ENCODE measurements around the gene LPIN3. TPM values are rescaled to one million over a fixed set of nuclear protein-coding genes. Genes with fewer than 3 reads are reported as not detected.

The LPIN3 gene
- total RNA-seq, 2 donors from 2014 or later: 28.7 to 29.6 TPM

- Histone ChIP-seq H3K36me3 (no peaks in the 10 kb centered on the region), H3K27ac (no peak overlapping the region), H3K9me3 (no peaks in the 10 kb centered on the region), H3K27me3 (replicated peaks; ENCODE audit: insufficient read depth) (no peaks in the 10 kb centered on the region), H3K4me1 (ENCODE audit: control insufficient read depth in 1 of 2, low read depth in 2 of 2) (no peaks in the 10 kb centered on the region), H3K4me3 (no peak overlapping the region)
- DNase-seq (ENCODE audit: low spot score) (no peak), ATAC-seq (ENCODE audit: insufficient number of reproducible peaks, low FRiP score, low read depth) (no peak)
- no peak for TF ChIP-seq CTCF (IDR thresholded peaks at IDR 0.05)
Measured at GRCh38 chr20:41373251-41373783, 32.7 kb downstream of the LPIN3 start.

GRCh38 chr20:41373931-41374920, 33.6 kb downstream of the LPIN3 start:
- DNase-seq (ENCODE audit: low spot score) (no peak), ATAC-seq (ENCODE audit: insufficient number of reproducible peaks, low FRiP score, low read depth) (no peak)
- H3K27me3 ChIP-seq (replicated peaks; ENCODE audit: insufficient read depth): no peaks in the 10 kb centered on the region
- no peak for TF ChIP-seq CTCF (IDR thresholded peaks at IDR 0.05)
- H3K4me3 ChIP-seq: no peak overlapping the region
- no peaks in the 10 kb centered on the region for H3K4me1 ChIP-seq (ENCODE audit: control insufficient read depth in 1 of 2, low read depth in 2 of 2)
- H3K36me3 ChIP-seq: no peaks in the 10 kb centered on the region
- H3K9me3 ChIP-seq: no peaks in the 10 kb centered on the region
- H3K27ac ChIP-seq: no peak overlapping the region

- Histone ChIP-seq H3K27ac (no peak overlapping the region), H3K4me1 (ENCODE audit: control insufficient read depth in 1 of 2, low read depth in 2 of 2) (no peaks in the 10 kb centered on the region), H3K4me3 (no peak overlapping the region), H3K27me3 (replicated peaks; ENCODE audit: insufficient read depth) (no peaks in the 10 kb centered on the region), H3K9me3 (no peaks in the 10 kb centered on the region), H3K36me3 (no peaks in the 10 kb centered on the region)
- TF ChIP-seq CTCF (IDR thresholded peaks at IDR 0.05): no peak
- no peak for DNase-seq (ENCODE audit: low spot score)
- no peak for ATAC-seq (ENCODE audit: insufficient number of reproducible peaks, low FRiP score, low read depth)
Measured at GRCh38 chr20:41375846-41376245, 35.2 kb downstream of the LPIN3 start.

- TF ChIP-seq CTCF (IDR thresholded peaks at IDR 0.05): no peak
- ATAC-seq (ENCODE audit: insufficient number of reproducible peaks, low FRiP score, low read depth) (no peak), DNase-seq (ENCODE audit: low spot score) (no peak)
- no peaks in the 10 kb centered on the region for H3K4me1 ChIP-seq (ENCODE audit: control insufficient read depth in 1 of 2, low read depth in 2 of 2)
- no peaks in the 10 kb centered on the region for H3K9me3 ChIP-seq
- no peak overlapping the region for H3K27ac ChIP-seq
- H3K36me3 ChIP-seq: no peaks in the 10 kb centered on the region
- no peaks in the 10 kb centered on the region for H3K27me3 ChIP-seq (replicated peaks; ENCODE audit: insufficient read depth)
- no peak overlapping the region for H3K4me3 ChIP-seq
Measured at GRCh38 chr20:41376349-41376748, 35.7 kb downstream of the LPIN3 start.

GRCh38 chr20:41377275-41377674, 36.7 kb downstream of the LPIN3 start:
- no peaks in the 10 kb centered on the region for H3K9me3 ChIP-seq
- H3K4me3 ChIP-seq: no peak overlapping the region
- H3K4me1 ChIP-seq (ENCODE audit: control insufficient read depth in 1 of 2, low read depth in 2 of 2): no peaks in the 10 kb centered on the region
- H3K27ac ChIP-seq: no peak overlapping the region
- ATAC-seq (ENCODE audit: insufficient number of reproducible peaks, low FRiP score, low read depth) (no peak), DNase-seq (ENCODE audit: low spot score) (no peak)
- H3K27me3 ChIP-seq (replicated peaks; ENCODE audit: insufficient read depth): no peaks in the 10 kb centered on the region
- H3K36me3 ChIP-seq: no peaks in the 10 kb centered on the region
- no peak for TF ChIP-seq CTCF (IDR thresholded peaks at IDR 0.05)

Measured in thoracic aorta (tissue), 2 donors.